Stomach (tissue), 9 donors: ENCODE results near the gene ARHGAP22. TPM values are rescaled to one million over a fixed set of nuclear protein-coding genes. Genes with fewer than 3 reads are reported as not detected.

Experiments
- DNase-seq, 2 donors: peaks; one replicate each; pipeline versions ENCODE4 v3.0.0 to v3.0.0-alpha.2; 2013 to 2019
- H3K27ac ChIP-seq, 5 donors: fragments of 200-600 bp in 4 of 5; sonication (generic) in 4 of 5; one replicate each; pipeline ENCODE4 v1.5.1; 2013 to 2019; ENCODE audit warnings: mild to moderate bottlenecking in 1 of 5, moderate library complexity in 1 of 5
- H3K27me3 ChIP-seq, 3 donors: fragments of 200-600 bp; sonication (generic); one replicate each; pipeline ENCODE4 v1.5.1; 2017 to 2019; ENCODE audit warnings: mixed run types in 1 of 3
- H3K36me3 ChIP-seq, 4 donors: fragments of 200-600 bp; sonication (generic); 1 replicate in 3 of 4; 2 replicates in 1 of 4; pipeline ENCODE4 v1.5.1; 2016 to 2019
- H3K4me1 ChIP-seq, 4 donors: fragments of 200-600 bp; sonication (generic); one replicate each; pipeline ENCODE4 v1.5.1; 2016 to 2019
- H3K4me3 ChIP-seq, 4 donors: fragments of 200-600 bp; sonication (generic) in 3 of 4; one replicate each; pipeline ENCODE4 v1.5.1; 2016 to 2019; ENCODE audit warnings: mild to moderate bottlenecking in 1 of 4
- H3K9me3 ChIP-seq, 4 donors: fragments of 200-600 bp; sonication (generic); one replicate each; pipeline ENCODE4 v1.5.1; 2016 to 2019
- CTCF ChIP-seq, 7 experiments: fragments of 450-650 bp in 4 of 7; fragments of 200-600 bp in 3 of 7; sonication (generic) in 3 of 7; IDR thresholded peaks; one replicate each; pipeline ENCODE4 v1.5.1; 2016 to 2019; ENCODE audit warnings: antibody characterized with exemption in 7 of 7, control low read depth in 2 of 7, mild to moderate bottlenecking in 1 of 7
- EP300 ChIP-seq: sonication (generic); formaldehyde crosslinking; IDR thresholded peaks from one replicate; pipeline ENCODE4 v1.6.1; 2017; ENCODE audit warnings: antibody characterized with exemption
- POLR2A ChIP-seq, 4 donors: fragments of 450-650 bp; IDR thresholded peaks; one replicate each; pipeline ENCODE4 v1.6.1; 2016; ENCODE audit warnings: antibody characterized with exemption in 4 of 4, control low read depth in 2 of 4, mild to moderate bottlenecking in 1 of 4, moderate library complexity in 1 of 4
- POLR2AphosphoS5 ChIP-seq, 3 donors: sonication (generic); formaldehyde crosslinking; IDR thresholded peaks; one replicate each; pipeline ENCODE4 v1.6.1; 2016; ENCODE audit warnings: antibody characterized with exemption in 3 of 3
- WGBS, 5 donors: extraction: QIAGEN DNeasy Blood & Tissue Kit in 3 of 5; methylation state at CpG; one replicate each; pipeline versions ENCODE4 v1.1.5 to v1.1.7; 2013 to 2018; 5-methylcytosine and 5-hydroxymethylcytosine counted together
- intact Hi-C: fragments of 100-400 bp; cut with DNase I; formaldehyde crosslinking; loops from one replicate; pipeline ENCODE4 v1.15.1; 2023; ENCODE audit warnings: low total_unique reads
- polyA plus RNA-seq, 3 donors: library from polyadenylated mRNA; stranded (reverse); fragments of 200-250 nt; gene quantifications; one replicate each; pipeline ENCODE4 v1.2.3, GENCODE V29; 2013
- total RNA-seq, 5 donors: library from RNA; depleted of rRNA; stranded (reverse); fragments of >200 nt; gene quantifications; one replicate each; pipeline versions ENCODE4 v1.1.0 to v1.2.3, GENCODE V29; 2014 to 2016
- donor health status: healthy with polysubstance abuse.
- donor health status: Bipolar disorder and iron deficiency.
- donor health status: healthy.

ARHGAP22 gene
- total and polyA plus RNA-seq, 8 donors = 1.3 to 28.6 (median 2.2) TPM; not detected in 1

GRCh38 chr10:48554656-48555055 lies 50.2 kb downstream of the ARHGAP22 start:
- no peaks in the 10 kb centered on the region for H3K27me3 ChIP-seq

DNA sequence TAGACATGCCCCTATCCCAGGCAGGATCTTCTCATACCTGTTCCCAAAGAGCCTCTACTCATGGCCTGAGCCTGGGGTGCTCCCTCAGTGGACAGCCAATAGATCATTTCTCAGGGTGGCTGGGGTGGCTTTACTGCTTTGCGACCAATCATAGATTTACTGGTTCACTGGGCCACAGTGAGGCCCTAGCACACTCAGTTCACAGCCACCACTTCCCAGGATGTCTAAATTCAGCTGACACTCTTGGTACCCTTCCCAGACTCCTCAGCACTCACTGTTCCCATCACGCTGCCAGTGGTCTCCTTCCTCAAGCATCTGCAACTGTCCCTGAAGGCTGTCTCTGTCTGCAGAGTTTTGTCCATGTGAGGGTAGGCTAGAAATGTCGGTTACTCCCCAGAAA lies 50.6 kb downstream of the ARHGAP22 start:
- TF ChIP-seq POLR2AphosphoS5 (IDR thresholded peaks at IDR 0.05) = no peak
- no peak for TF ChIP-seq EP300
- no peak for TF ChIP-seq CTCF (IDR thresholded peaks at IDR 0.05)
- TF ChIP-seq POLR2A (IDR thresholded peaks at IDR 0.05) = no peak

More at GRCh38 chr10:48554656-48555055, 50.2 kb downstream of the ARHGAP22 start:
- WGBS, 5 donors = 64 to 70% (median 68%) methylated on average over 3 of the region's 3 CpGs
- DNase-seq = peak in 1 of 2 donors; percentile 46
- no peak overlapping the region for H3K4me3 ChIP-seq
- H3K27ac ChIP-seq = no peak overlapping the region
- no peaks in the 10 kb centered on the region for H3K9me3 ChIP-seq
- peaks cover 0 to 7% (median 5%) of the 10 kb centered on the region in 4 donors for H3K4me1 ChIP-seq
- intact Hi-C loops = no loop called here
- TF ChIP-seq POLR2AphosphoS5 (IDR thresholded peaks at IDR 0.05) = no peak
- no peak for TF ChIP-seq POLR2A (IDR thresholded peaks at IDR 0.05)
- TF ChIP-seq EP300 = no peak
- no peak for TF ChIP-seq CTCF (IDR thresholded peaks at IDR 0.05)
- H3K36me3 ChIP-seq = no peaks in the 10 kb centered on the region

GRCh38 chr10:48552946-48553564 lies 51.8 kb downstream of the ARHGAP22 start:
- DNase-seq = no peak
- Histone ChIP-seq H3K4me1 (peaks cover 0 to 7% (median 5%) of the 10 kb centered on the region in 4 donors), H3K27ac (no peak overlapping the region), H3K27me3 (no peaks in the 10 kb centered on the region), H3K9me3 (no peaks in the 10 kb centered on the region), H3K36me3 (no peaks in the 10 kb centered on the region), H3K4me3 (no peak overlapping the region)
- 74 to 88% (median 84%) methylated on average over 5 to 13 of the region's 13 CpGs for WGBS, 5 donors
- no peak for TF ChIP-seq EP300
- TF ChIP-seq POLR2A (IDR thresholded peaks at IDR 0.05) = no peak
- TF ChIP-seq CTCF (IDR thresholded peaks at IDR 0.05) = no peak
- TF ChIP-seq POLR2AphosphoS5 (IDR thresholded peaks at IDR 0.05) = no peak
- intact Hi-C loops = no loop called here

More for the DNA sequence above, 50.6 kb downstream of the ARHGAP22 start:
- H3K4me1 ChIP-seq = peaks cover 0 to 7% (median 5%) of the 10 kb centered on the region in 4 donors
- intact Hi-C loops = no loop called here
- no peak overlapping the region for H3K4me3 ChIP-seq
- H3K27me3 ChIP-seq = no peaks in the 10 kb centered on the region
- 81 to 95% (median 84%) methylated on average over 3 of the region's 3 CpGs for WGBS, 5 donors
- no peak for DNase-seq
- no peaks in the 10 kb centered on the region for H3K9me3 ChIP-seq
- H3K27ac ChIP-seq = no peak overlapping the region
- H3K36me3 ChIP-seq = no peaks in the 10 kb centered on the region

- Histone ChIP-seq H3K27me3 (no peaks in the 10 kb centered on the region), H3K4me1 (peaks cover 0 to 7% (median 5%) of the 10 kb centered on the region in 4 donors), H3K27ac (no peak overlapping the region), H3K4me3 (no peak overlapping the region), H3K36me3 (no peaks in the 10 kb centered on the region), H3K9me3 (no peaks in the 10 kb centered on the region)
- TF ChIP-seq EP300 = no peak
- peak in 4 of 7 experiments; percentile 33 to 56 (median 44) for TF ChIP-seq CTCF (IDR thresholded peaks at IDR 0.05)
- intact Hi-C loops = no loop called here
- DNase-seq = peak in 1 of 2 donors; percentile 77
- WGBS, 5 donors = 46 to 53% (median 51%) methylated on average over 7 of the region's 7 CpGs
Observed at GRCh38 chr10:48551861-48552591, 52.8 kb downstream of the ARHGAP22 start.
